GM21786 (cell line): ENCODE measurements around the gene NSF.
"Not testable (repeated sequence)": the region's sequence is repeated elsewhere in the genome, so short reads cannot be mapped to it uniquely, and the experiment has no call there.

Experiments
- ATAC-seq: cut with Tn5 transposase; IDR thresholded peaks from one replicate; pipeline ENCODE4 v1.9.1; 2021; ENCODE audit not compliant: unreplicated experiment

The NSF gene

GRCh38 chr17:46590157-46591146 is at the start of gene NSF:
Gene NSF, plus strand, starts transcription at chr17:46590669. Its CDS starts 107 bp downstream, at chr17:46590776.
- ATAC-seq = peak; percentile 58

- not testable (repeated sequence) for ATAC-seq
Measured at GRCh38 chr17:46548607-46549006, 41.9 kb upstream of the NSF start.

GRCh38 chr17:46559155-46559554 is 31.3 kb upstream of the NSF start:
- ATAC-seq = not testable (repeated sequence)

- not testable (repeated sequence) for ATAC-seq
Measured at GRCh38 chr17:46560048-46560447, 30.4 kb upstream of the NSF start.

- not testable (repeated sequence) for ATAC-seq
Measured at GRCh38 chr17:46566284-46566683, 24.2 kb upstream of the NSF start.

GRCh38 chr17:46566980-46567379 is 23.5 kb upstream of the NSF start:
- ATAC-seq = not testable (repeated sequence)

- not testable (repeated sequence) for ATAC-seq
Measured at GRCh38 chr17:46571796-46572195, 18.7 kb upstream of the NSF start.

- ATAC-seq = peak; percentile 80
Measured at GRCh38 chr17:46579083-46580075, 11.1 kb upstream of the NSF start, which contains the start of gene ARL17A. Gene ARL17A, minus strand, starts transcription at chr17:46579691. Its CDS starts 3,369 bp downstream, at chr17:46576322.

- ATAC-seq = not testable (repeated sequence)
Measured at GRCh38 chr17:46580082-46580481, 10.4 kb upstream of the NSF start.

GRCh38 chr17:46585444-46585843 is 5.0 kb upstream of the NSF start:
- not testable (repeated sequence) for ATAC-seq

- not testable (repeated sequence) for ATAC-seq
Measured at GRCh38 chr17:46591332-46591731, 863 bp downstream of the NSF start.

GRCh38 chr17:46598344-46598931 is 8.0 kb downstream of the NSF start:
- not testable (repeated sequence) for ATAC-seq

GRCh38 chr17:46600767-46601166 is 10.3 kb downstream of the NSF start:
- ATAC-seq = not testable (repeated sequence)

- peak; percentile 78 for ATAC-seq
Measured at GRCh38 chr17:46603125-46603524, 12.7 kb downstream of the NSF start.

GRCh38 chr17:46611304-46611703 is 20.8 kb downstream of the NSF start:
- not testable (repeated sequence) for ATAC-seq

GRCh38 chr17:46613876-46614275 is 23.4 kb downstream of the NSF start:
- not testable (repeated sequence) for ATAC-seq

GRCh38 chr17:46617121-46617520 is 26.7 kb downstream of the NSF start:
- ATAC-seq = not testable (repeated sequence)

GRCh38 chr17:46618975-46619374 is 28.5 kb downstream of the NSF start:
- not testable (repeated sequence) for ATAC-seq

- not testable (repeated sequence) for ATAC-seq
Measured at GRCh38 chr17:46623790-46624189, 33.3 kb downstream of the NSF start.

- not testable (repeated sequence) for ATAC-seq
Measured at GRCh38 chr17:46624726-46625125, 34.3 kb downstream of the NSF start.
